ENCODE data around the gene HECTD2.
"Not testable (repeated sequence)": the region's sequence is repeated elsewhere in the genome, so short reads cannot be mapped to it uniquely, and the experiment has no call there.

Gene HECTD2

DNA sequence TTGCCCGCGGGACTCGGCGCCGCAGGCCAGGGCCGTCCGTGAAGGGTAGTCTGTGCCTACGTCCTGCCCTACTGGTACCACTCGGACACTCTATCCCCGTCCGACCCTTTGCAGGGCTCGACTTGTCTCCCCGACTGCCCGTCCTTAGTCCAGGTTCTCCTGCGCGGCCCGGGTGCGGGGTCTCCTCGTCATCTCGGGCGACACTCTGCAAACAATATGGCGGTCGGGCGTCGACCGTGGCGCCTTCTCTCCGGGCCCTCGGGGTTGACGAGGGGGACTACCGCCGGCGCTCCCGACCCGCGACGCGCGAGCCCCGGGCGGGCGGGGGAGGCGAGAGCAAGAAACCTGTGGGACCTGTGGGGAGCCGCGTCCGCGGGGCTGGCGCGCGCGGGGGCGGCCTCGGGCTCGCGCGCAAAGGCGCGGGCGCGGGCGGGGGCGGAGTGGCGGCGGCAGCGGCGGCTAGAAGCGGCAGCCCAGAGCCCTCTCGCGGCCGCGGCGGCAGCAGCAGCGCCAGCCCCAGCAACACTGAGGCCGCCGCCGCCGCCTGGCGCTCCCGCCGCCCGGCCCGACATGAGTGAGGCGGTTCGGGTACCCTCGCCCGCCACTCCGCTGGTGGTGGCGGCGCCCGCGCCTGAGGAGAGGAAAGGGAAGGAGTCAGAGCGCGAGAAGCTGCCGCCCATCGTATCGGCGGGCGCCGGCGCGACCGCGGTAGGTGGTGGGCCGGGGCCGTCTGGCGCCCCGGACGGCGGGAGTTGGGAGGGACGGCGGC is at the start of gene HECTD2:
Gene HECTD2 (plus strand): TSS at position 476 of the 769 bp plus-strand sequence. CDS start 95 bp downstream, at position 571.
- DNase-seq: peak; percentile 88 to 89

- DNase-seq: no peak
Measured at GRCh38 chr10:91360461-91360860, 49.7 kb upstream of the HECTD2 start.

DNA sequence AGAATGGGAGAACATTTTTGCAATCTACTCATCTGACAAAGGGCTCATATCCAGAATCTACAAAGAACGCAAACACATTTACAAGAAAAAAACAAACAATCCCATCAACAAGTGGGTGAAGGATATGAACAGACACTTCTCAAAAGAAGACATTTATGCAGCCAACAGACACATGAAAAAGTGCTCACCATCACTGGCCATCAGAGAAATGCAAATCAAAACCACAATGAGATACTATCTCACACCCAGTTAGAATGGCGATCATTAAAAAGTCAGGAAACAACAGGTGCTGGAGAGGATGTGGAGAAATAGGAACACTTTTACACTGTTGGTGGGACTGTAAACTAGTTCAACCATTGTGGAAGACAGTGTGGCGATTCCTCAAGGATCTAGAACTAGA is 44.6 kb upstream of the HECTD2 start:
- DNase-seq: not testable (repeated sequence)

GRCh38 chr10:91366704-91367103 is 43.4 kb upstream of the HECTD2 start:
- no peak for DNase-seq

GRCh38 chr10:91367127-91367531 is 43.0 kb upstream of the HECTD2 start:
- DNase-seq: no peak

GRCh38 chr10:91367558-91367957 is 42.6 kb upstream of the HECTD2 start:
- no peak for DNase-seq

DNA sequence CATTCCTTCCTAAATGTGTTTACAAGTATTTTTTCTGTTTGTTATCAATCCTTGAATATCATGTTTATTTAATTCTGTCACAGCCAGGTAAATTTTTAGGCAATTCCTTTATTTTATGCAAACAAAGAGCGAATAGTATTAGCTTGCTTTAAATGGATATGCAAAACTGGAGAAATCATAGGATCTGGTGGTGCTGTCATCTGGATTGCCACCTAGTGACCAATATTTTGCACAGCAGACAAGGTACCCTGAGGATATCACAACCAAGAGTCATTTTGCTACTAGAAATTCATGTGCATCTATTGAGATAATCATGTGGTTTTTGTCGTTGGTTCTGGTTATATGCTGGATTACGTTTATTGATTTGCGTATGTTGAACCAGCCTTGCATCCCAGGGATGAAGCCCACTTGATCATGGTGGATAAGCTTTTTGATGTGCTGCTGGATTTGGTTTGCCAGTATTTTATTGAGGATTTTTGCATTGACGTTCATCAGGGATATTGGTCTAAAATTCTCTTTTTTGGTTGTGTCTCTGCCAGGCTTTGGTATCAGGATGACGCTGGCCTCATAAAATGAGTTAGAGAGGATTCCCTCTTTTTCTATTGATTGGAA is 40.1 kb upstream of the HECTD2 start:
- not testable (repeated sequence) for DNase-seq

DNA sequence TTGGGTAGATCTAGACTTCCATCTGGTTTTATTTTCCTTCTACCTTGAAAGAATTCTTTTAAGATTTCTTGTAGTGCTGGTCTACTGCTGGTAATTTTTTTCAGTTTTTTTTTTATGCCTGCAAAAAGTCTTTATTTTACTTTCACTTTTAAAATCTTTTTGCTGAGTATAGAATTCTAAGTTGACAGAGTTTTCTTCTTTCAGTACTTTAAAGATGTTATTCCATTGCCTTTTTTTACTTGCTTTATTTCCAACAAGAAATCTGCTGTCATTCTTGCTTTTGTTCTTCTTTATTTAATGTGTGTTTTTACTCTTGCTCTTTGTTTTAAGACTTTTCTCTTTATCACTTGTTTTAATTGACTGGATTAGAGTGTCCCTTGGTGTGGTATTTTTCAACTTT is 36.1 kb upstream of the HECTD2 start:
- DNase-seq: no peak

DNA sequence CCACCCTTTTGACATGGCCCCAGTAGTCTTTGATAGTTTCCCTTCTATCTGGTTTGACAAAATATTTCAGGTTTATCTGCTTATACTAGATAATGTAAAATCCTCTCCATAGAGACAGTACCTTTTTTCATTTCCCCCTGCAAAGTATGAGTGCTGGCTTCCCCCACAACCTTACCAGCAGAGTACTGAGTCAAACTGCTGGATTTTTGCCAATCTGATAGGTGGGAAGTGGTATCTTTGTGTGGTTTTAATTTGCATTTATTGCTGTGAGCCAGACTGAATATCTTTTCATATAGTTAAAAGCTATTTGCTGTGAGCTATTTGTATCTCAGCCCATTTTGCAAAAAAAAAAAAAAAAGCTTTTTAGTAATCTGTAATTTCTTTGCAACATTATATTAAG is 32.1 kb upstream of the HECTD2 start:
- peak; percentile 3 to 57 for DNase-seq

- no peak for DNase-seq
Measured at GRCh38 chr10:91380873-91381256, 29.3 kb upstream of the HECTD2 start.

- DNase-seq: no peak
Measured at GRCh38 chr10:91381257-91381891, 28.8 kb upstream of the HECTD2 start.

DNA sequence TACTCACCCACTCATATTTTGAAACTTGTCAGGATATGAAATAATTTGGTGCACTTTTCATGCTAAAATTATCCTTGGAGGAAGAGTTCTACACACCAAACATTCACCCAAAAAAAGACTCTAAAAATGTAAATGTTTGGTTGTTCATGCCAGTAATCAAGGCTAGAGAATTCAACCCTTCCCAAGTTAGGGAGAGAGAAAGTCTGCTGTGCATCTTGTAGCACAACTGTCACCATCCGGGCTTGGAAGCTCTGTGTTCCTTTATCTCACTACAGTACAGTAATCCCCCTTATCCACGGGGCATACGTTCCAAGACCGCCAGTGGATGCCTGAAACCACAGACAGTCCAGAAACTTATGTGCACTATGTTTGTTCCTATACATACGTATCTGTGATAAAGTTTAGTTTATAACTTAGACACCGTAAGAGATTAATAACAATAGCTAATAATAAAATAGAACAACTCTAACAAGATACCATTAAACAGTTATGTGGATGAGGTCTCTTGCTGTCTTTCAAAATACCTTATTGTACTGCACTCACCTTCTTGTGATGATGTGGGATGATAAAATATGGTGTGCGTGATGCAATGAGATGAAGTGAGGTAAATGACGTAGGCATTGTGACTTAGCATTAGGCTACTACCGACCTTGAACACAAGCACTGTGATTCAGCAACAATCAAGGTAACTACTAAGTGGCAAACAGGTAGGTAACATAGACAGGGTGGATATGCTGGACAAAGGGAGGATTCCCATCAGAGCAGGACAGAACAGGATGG is 24.6 kb upstream of the HECTD2 start:
- no peak for DNase-seq

DNA sequence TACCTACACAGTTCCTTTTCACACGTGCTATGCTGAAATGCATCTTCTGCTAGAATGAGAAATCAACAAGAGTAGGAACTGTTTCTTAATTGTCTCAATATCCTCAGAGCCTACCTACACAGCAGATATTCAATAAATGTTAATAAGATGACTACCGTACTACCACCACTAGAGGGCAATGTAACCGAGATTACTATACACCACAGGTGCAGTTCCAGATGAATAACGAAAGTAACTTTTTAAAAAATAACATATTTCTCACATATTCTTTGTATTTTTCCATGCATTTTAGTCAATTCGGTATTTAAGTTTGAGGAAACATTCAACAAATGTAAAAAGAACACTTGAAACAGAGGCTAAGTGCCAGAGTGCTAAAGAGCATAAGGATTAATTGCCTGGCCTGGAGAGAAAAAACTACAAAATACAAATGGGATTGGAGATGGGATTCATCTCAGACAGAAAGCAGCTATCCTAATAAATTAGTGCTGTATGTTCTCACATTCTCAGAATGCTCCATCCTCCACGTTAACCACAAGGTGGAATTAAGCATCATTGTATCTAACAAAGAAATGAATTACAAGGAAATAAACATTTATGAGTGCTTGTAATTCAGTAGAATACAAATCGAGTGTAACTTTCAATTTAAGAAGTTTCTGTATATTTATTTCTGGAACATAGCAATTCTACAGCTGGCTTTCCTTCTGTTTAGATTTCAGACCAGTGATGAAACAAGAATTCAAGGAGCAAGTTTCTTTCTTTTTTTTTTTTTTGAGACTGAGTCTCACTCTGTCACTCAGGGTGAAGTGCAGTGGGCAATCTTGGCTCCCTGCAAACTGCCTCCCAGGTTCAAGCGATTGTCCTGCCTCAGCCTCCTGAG is 20.3 kb upstream of the HECTD2 start:
- peak in 1 of 2 donors; percentile 76 for DNase-seq

GRCh38 chr10:91390513-91390825 is 19.7 kb upstream of the HECTD2 start:
- not testable (repeated sequence) for DNase-seq

GRCh38 chr10:91391920-91392319 is 18.2 kb upstream of the HECTD2 start:
- DNase-seq: no peak

GRCh38 chr10:91406322-91406721 is 3.8 kb upstream of the HECTD2 start:
- DNase-seq: no peak

DNA sequence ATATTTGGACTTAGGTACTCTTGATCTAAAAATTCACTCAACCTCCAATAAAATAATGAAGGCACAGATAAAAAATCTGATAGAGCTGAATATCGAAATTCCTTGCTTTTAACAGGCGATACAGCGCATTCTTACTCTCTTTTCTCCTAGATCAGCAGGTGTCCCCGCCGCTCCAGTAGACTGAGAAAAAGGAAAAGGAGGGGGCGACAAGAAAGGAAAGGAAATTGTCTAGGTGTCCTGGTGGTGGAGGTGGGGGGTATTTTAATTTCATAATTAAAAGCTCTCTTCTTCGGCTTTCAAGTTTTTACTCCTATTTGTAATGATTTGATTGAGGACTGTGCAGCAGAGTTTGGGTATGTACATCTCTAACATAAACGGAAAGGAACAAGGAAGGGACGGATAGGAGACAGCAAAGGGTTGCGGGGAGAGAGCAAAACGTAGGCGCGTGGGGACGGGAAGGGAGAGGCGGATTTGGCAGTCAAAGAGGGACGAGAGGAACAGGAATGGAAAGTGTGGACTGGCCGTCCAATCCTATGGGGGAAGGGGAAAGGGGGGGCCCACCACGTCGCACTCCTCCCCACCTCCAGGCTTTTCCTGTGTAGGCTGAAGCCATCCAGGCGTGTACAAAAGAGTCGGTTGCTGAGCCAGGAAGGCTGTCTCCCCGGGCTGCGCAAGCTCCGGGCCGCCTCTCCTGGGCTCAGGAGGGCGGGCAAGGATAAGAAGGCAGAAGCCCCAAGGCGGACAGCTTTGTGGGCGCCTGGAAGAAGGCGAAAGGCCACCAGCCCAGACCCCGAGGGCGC is 875 bp upstream of the HECTD2 start:
- peak; percentile 36 to 38 for DNase-seq

DNA sequence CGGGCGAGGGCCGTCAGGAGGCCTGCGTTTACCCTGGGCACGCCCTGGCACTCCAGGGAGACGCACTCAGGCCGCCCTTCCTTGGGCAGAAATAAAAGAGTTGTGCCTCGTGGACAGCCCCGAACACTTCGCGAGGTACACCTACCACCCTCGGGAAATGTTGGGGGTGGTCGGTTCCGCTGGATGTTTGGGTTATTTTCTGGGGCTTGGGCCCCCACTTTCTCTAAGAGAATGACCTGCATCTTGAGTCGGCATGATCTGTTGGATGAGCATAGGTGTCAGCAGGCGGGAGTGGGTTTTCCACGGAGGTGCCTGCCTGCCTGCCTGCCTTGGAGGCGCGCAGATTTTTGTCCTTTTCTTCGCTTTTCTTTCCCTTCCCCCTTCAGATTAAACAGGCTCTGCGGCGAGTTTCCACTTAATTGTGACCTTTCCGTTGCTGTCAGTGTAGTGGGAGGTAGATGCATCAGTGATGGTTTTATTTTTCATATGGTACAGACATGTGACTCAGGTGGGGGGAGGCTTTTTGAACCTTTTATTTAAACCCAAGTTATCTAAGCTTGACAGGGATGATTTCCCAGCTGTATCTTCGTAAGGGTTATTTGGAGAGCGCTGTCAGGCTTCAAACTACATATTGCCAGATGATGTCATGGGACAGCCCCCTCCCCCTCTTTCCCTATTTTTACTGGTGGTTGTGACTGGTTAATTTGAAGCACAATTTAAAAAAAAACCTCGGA is 661 bp downstream of the HECTD2 start:
- peak in 1 of 2 donors; percentile 19 for DNase-seq

- no peak for DNase-seq
Measured at GRCh38 chr10:91411621-91412020, 1.5 kb downstream of the HECTD2 start.

- no peak for DNase-seq
Measured at GRCh38 chr10:91412354-91413087, 2.4 kb downstream of the HECTD2 start.

All from CD4-positive, alpha-beta T cell treated with Interleukin-1 beta for 1 hour (primary cell).